DND-41 (cell line): ENCODE measurements around the gene GLRA1.

Experiments
- EZH2 ChIP-seq: IDR thresholded peaks from 3 replicates; pipeline ENCODE4 v1.6.1; 2012; ENCODE audit warnings: borderline replicate concordance, low read depth, mild to moderate bottlenecking, moderate library complexity, low read length, inconsistent platforms; ENCODE audit not compliant: severe bottlenecking
- TF ChIP-seq, protein P1 (sequence below): IDR thresholded peaks from 2 replicates; pipeline ENCODE4 v1.5.1; 2012; ENCODE audit warnings: borderline replicate concordance, low read length, moderate library complexity, mild to moderate bottlenecking; ENCODE audit not compliant: poor library complexity, severe bottlenecking; ENCODE audit errors: extremely low read depth

DNA sequence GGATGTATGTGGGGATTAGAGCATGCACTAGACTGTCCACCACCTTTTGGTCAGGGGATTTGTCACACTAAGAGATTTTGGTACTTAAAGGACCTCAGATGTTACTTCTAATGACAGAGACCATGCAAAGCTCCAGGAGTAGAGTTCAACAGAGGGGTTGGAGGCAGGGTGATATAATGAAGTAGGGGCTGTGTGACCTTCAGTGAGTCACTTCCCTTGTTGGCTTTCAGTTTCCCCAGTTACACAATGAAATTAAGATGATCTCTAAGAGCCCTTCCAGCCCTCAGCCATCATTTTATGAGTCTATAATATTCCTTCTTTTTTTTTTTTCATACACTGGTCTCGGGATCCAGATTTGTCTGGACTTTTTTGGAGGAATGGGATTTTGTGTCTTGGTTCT, 26.8 kb downstream of the GLRA1 start:
- no peak for TF ChIP-seq EZH2
- TF ChIP-seq, protein P1, sequence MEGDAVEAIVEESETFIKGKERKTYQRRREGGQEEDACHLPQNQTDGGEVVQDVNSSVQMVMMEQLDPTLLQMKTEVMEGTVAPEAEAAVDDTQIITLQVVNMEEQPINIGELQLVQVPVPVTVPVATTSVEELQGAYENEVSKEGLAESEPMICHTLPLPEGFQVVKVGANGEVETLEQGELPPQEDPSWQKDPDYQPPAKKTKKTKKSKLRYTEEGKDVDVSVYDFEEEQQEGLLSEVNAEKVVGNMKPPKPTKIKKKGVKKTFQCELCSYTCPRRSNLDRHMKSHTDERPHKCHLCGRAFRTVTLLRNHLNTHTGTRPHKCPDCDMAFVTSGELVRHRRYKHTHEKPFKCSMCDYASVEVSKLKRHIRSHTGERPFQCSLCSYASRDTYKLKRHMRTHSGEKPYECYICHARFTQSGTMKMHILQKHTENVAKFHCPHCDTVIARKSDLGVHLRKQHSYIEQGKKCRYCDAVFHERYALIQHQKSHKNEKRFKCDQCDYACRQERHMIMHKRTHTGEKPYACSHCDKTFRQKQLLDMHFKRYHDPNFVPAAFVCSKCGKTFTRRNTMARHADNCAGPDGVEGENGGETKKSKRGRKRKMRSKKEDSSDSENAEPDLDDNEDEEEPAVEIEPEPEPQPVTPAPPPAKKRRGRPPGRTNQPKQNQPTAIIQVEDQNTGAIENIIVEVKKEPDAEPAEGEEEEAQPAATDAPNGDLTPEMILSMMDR: no peak
